A549 (cell line): Measurements from ENCODE around the gene NCS1.

ENCODE experiments used
- EP300 ChIP-seq, 2 experiments: fragments of >200 bp; sonication (Bioruptor Twin); formaldehyde crosslinking; IDR thresholded peaks; 2 replicates in 1 of 2; 3 replicates in 1 of 2; pipeline ENCODE4 v1.6.1; 2016 to 2017
- ESRRA ChIP-seq: fragments of 150-350 bp; IDR thresholded peaks from 2 replicates; pipeline ENCODE4 v1.6.1; 2014; ENCODE audit warnings: mild to moderate bottlenecking, low read length, borderline replicate concordance
- FOSL2 ChIP-seq, 2 experiments: fragments of 450-650 bp in 1 of 2; fragments of >200 bp in 1 of 2; sonication (Bioruptor Twin) in 1 of 2; formaldehyde crosslinking; IDR thresholded peaks; 2 replicates each; pipeline versions ENCODE4 v1.5.0 to v1.6.1; 2016 to 2020; ENCODE audit warnings: mild to moderate bottlenecking in 1 of 2, moderate library complexity in 1 of 2
- MAFK ChIP-seq: fragments of 450-650 bp; IDR thresholded peaks from 2 replicates; pipeline ENCODE4 v1.6.1; 2014; ENCODE audit not compliant: partially characterized antibody
- MYC ChIP-seq: IDR thresholded peaks from 2 replicates; pipeline ENCODE4 v1.6.1; 2012; ENCODE audit warnings: mild to moderate bottlenecking, inconsistent platforms, low read length, improper control_type of control experiment, borderline replicate concordance
- POLR2A ChIP-seq: IDR thresholded peaks from 2 replicates; pipeline ENCODE4 v1.6.1; 2012; ENCODE audit warnings: mild to moderate bottlenecking, low read length
- RARB ChIP-seq: fragments of 250-450 bp; sonication (Bioruptor Pico); IDR thresholded peaks from 2 replicates; pipeline ENCODE4 v1.8.0; 2021; ENCODE audit warnings: mild to moderate bottlenecking, moderate library complexity
- RFX5 ChIP-seq: fragments of 450-650 bp; IDR thresholded peaks from 2 replicates; pipeline ENCODE4 v1.7.1; 2014; ENCODE audit warnings: antibody characterized with exemption, mild to moderate bottlenecking, moderate library complexity
- TF ChIP-seq, protein P1 (sequence below): fragments of >200 bp; sonication (Bioruptor Twin); formaldehyde crosslinking; IDR thresholded peaks from 3 replicates; pipeline ENCODE4 v1.5.1; 2016
- TF ChIP-seq, protein P2 (sequence below): fragments of >200 bp; sonication (Bioruptor Twin); formaldehyde crosslinking; IDR thresholded peaks from 2 replicates; pipeline ENCODE4 v1.6.1; 2016
- TF ChIP-seq, protein P3 (sequence below): fragments of 450-650 bp; IDR thresholded peaks from 2 replicates; pipeline ENCODE4 v1.6.1; 2014; ENCODE audit warnings: antibody characterized with exemption

DNA sequence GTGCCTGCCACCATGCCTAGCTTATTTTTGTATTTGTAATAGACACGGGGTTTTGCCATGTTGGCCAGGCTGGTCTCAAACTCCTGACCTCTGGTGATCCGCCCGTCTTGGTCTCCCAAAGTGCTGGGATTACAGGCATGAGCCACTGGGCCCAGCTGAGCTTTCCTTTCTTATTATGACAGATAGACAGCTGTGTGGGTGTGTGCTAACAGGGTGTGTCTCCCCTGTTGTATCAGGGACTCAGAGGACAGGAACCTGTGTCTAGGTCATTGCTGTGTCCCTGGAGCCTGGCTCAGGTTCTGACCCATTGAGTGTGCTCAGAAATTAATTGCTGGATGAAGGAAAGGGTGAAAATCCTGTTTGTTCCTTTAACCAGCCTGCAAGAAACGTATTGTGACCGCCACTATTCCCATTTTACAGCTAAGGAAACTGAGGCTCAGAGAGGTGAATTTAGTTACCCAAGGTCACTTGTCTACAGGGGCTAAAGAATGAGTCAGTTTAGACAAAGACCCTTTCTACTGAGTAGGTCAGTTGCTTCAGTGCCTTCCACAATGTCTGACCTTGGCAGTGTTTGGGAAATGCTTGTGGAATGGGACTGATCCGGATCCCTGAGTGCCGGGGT lies 16.8 kb downstream of the NCS1 start:
- no peak for TF ChIP-seq POLR2A
- no peak for TF ChIP-seq EP300 (IDR thresholded peaks at IDR 0.05)
- TF ChIP-seq, protein P1, sequence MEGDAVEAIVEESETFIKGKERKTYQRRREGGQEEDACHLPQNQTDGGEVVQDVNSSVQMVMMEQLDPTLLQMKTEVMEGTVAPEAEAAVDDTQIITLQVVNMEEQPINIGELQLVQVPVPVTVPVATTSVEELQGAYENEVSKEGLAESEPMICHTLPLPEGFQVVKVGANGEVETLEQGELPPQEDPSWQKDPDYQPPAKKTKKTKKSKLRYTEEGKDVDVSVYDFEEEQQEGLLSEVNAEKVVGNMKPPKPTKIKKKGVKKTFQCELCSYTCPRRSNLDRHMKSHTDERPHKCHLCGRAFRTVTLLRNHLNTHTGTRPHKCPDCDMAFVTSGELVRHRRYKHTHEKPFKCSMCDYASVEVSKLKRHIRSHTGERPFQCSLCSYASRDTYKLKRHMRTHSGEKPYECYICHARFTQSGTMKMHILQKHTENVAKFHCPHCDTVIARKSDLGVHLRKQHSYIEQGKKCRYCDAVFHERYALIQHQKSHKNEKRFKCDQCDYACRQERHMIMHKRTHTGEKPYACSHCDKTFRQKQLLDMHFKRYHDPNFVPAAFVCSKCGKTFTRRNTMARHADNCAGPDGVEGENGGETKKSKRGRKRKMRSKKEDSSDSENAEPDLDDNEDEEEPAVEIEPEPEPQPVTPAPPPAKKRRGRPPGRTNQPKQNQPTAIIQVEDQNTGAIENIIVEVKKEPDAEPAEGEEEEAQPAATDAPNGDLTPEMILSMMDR = no peak
- TF ChIP-seq MYC = no peak
- TF ChIP-seq ESRRA = no peak
- TF ChIP-seq, protein P2, sequence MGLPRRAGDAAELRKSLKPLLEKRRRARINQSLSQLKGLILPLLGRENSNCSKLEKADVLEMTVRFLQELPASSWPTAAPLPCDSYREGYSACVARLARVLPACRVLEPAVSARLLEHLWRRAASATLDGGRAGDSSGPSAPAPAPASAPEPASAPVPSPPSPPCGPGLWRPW = no peak
- TF ChIP-seq, protein P3, sequence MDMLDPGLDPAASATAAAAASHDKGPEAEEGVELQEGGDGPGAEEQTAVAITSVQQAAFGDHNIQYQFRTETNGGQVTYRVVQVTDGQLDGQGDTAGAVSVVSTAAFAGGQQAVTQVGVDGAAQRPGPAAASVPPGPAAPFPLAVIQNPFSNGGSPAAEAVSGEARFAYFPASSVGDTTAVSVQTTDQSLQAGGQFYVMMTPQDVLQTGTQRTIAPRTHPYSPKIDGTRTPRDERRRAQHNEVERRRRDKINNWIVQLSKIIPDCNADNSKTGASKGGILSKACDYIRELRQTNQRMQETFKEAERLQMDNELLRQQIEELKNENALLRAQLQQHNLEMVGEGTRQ = no peak
- TF ChIP-seq RARB (CRISPR knock-in tag) = no peak
- no peak for TF ChIP-seq MAFK
- TF ChIP-seq RFX5 = no peak
- no peak for TF ChIP-seq FOSL2 (IDR thresholded peaks at IDR 0.05)
- no peak for TF ChIP-seq FOSL2 (CRISPR knock-in tag; IDR thresholded peaks at IDR 0.05)
